GM18951 (cell line): ENCODE measurements around the gene MPP3.

Source experiments
- POLR2A ChIP-seq: IDR thresholded peaks from 4 replicates; pipeline ENCODE4 v1.6.1; 2011; ENCODE audit warnings: mild to moderate bottlenecking; ENCODE audit not compliant: insufficient read length, insufficient read depth; ENCODE audit errors: extremely low read depth
- in situ Hi-C: fragments of 300-500 bp; cut with MboI; formaldehyde crosslinking; loops from one replicate; pipeline ENCODE4 v1.12.0; 2022; ENCODE audit warnings: low sequenced_read_pairs, mixed read lengths, inconsistent platforms; ENCODE audit not compliant: unreplicated experiment

The MPP3 gene

DNA sequence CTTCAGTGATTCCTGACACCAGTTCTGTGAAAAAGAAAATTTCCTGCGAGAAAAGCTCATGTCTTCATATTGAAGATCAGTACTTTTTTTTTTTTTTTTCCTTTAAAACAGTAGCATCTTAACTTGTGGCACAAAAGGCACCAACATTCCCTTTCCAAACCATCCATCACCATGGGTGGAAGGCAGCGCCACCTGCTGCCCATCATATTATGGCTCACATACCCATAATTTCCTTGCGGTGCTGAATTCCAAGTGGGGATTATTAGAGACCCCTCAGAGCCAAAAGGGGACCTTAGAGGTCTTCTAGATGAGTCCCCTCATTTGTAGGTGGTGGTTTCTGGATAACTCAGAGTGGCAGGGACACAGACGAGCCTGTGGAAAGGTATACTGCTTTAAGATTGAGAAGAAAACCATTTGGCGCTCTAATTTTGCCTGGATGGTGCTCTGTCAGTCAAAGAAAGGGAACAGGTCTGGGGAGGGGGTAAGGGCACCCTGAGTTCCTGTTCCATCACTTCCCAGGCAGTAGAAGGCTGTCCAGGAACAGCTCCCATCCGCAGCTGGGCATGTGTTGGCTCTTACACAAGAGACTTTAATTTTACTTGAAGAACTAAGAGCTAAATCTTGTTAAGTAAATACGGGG is 66.4 kb downstream of the MPP3 start:
- in situ Hi-C loops = loop anchor here (10.0 kb wide), 1 partner anchor 192 kb away; no protein-coding TSS in a partner anchor

DNA sequence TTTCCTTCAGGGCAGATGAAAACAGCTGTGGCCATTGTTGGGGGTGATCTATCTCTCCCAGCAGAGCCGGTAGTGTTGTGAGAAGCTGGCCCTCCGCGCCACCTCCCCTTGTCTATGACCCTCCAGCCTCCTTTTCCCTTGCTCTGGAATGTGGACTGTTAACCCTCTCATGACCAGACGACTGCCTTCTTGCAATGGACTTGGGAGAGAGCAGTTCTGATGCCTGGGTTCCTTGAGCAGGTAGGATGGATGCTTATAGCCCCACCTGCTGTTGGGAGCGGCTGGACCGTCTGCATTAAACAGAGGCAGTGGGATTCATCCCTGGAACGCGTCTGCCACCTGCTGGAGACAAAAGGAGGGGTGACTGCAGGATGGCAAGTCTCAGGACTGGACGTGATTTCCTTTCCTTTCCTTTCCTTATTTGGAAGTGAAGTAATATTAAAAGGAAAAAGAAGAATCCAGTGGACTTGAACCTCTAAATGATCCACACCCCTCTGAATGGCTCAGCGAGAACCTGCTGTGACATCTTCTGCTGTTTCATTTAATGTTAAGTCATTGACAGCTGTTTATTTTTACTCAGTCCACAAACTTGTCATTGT is 72.6 kb downstream of the MPP3 start:
- in situ Hi-C loops = loop anchor here (5.0 to 10.0 kb wide), 2 partner anchors 73 to 186 kb away; no protein-coding TSS in a partner anchor
- no peak for TF ChIP-seq POLR2A

More for the DNA sequence above, 66.4 kb downstream of the MPP3 start:
- TF ChIP-seq POLR2A = no peak

DNA sequence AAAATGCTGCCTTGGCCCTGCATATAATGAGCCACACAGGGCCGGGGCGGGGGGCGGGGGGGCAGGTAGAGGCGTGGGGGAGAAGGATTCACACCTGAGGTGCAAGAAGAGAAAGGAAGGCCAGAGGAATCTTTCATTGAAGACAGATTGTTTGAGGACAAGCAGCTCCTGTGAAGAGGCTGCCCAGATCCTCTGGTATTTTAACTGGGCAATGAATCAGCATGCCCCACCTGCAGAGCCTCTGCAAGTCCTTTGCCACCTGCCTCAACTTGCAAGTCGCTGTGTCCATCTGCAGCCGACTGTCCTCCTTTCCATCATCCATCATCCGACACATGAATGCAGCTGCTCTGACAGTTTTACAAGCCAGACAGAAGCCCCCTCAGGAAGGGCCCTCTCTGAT is 73.1 kb downstream of the MPP3 start:
- in situ Hi-C loops = loop anchor here (5.0 to 10.0 kb wide), 2 partner anchors 73 to 185 kb away; no protein-coding TSS in a partner anchor
- TF ChIP-seq POLR2A = no peak

DNA sequence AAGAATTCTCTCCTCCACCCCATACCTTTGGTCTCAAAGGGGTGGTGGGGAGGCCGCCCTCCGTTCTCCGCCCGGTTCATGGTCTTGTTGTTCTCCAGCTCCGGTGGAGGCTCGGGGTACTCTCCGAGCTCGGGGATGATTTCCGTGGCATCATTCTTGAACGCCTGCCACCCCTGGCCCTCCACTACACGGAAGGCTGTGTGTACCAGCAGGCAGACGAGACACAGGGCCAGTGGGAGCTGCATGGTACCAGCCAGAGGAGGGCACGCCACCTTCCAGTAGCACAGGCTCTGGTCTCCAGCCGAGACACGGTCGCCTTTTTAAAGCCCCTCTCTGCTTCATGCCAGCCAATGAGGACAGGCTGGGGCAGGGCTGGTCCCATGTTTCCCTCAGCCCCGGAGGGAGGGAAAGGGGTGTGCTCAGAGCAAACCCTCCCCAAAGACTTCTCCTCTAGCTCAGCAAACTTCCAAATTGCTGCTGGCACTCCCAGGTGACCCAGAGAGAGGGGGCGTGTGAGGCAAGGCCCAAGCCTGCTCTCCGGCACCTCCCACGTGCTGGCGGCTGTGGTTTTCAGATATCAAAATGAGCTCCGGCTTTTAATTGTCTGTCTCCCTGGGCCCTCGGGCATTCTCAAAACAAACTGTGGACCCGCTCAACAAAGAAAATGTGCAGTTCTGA is 74.3 kb downstream of the MPP3 start, which contains the start of gene SOST:
Gene SOST, minus strand, starts transcription at position 295 of the 678 bp plus-strand sequence. Its CDS starts 50 bp downstream, at position 245.
- TF ChIP-seq POLR2A = no peak
- in situ Hi-C loops = no loop called here

DNA sequence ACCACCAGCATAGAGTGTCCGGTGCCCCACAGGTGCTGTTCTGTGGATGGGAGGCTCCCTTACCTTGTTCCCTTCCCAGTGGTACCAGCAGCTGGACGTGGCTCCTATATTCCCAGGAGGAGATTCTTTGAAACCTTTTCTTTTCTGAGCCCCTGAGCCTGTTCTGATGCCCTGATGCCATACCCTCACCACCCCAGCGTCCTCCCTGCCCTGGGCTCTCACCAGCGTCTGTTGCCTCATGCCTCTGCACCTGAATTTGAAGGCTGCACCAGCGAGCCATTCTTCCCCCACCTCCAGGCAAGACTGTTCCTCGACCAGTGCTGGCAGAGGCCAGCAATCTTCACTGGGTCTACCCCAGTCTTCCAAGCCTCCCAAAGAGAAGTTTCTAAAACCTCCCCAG is 74.9 kb downstream of the MPP3 start:
- no peak for TF ChIP-seq POLR2A
- in situ Hi-C loops = no loop called here

DNA sequence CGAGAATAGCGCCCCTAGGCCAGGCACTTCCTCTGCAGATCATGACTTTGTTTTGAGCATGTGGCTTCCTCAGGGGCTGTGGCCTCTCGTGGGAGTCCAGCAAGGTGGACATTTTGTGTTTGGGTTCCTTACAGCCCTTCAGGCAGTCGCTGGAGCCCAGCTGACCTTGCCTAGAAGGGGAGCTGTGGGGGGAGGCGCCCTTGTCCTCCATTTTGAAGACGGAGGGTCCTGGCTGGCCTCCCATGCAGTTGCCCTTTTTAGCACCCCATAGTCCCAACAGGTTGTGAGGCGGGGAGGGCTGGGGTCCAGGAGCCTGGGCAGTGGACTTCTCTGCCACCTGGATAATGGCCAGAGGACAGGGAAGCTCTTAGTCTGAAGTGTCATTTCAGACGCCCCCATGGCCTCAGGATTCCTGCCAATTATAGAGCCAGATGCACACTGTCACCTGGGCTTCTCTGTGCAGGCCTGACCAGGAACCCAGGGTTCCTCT is 75.7 kb downstream of the MPP3 start:
- in situ Hi-C loops = no loop called here
- no peak for TF ChIP-seq POLR2A

DNA sequence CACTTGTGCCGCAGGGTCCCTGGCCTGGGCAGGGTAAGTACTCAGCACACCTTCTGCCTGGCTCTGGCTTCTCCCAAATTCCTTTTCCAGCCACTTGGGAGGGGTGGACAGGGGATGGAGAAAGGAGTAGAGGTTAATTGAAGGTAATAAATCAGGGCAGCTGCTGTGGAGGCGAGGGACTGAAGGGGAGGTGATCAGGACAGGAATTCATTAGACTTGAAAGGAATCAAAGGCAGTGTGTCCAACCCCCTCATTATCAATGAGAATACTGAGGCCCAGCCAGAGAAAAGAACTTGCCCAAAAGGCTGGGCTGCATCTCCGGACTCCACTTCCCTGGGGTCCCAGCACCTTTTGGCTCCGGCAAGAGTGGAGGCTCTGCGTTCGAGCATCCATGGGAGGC is 76.7 kb downstream of the MPP3 start:
- no peak for TF ChIP-seq POLR2A
- in situ Hi-C loops = no loop called here

DNA sequence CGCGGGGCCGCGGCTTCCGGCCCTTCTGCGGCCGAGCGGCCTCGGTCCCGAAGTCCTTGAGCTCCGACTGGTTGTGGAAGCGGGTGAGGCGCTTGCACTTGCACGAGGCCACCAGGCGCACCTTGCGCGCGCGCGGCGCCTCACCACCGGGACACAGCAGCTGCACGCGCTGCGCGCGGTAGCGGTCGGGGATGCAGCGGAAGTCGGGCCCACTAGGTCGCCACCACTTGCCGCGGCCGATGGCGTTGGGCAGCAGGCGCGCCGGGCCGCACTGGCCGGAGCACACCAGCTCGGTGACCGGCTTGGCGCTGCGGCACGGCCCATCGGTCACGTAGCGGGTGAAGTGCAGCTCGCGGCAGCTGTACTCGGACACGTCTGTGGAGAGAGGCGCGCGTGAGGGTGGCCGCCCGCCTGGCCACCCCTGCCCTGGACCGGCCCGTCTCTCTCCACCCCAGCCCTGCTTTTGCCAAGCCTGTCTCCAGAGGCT is 77.5 kb downstream of the MPP3 start:
- no peak for TF ChIP-seq POLR2A
- in situ Hi-C loops = no loop called here

DNA sequence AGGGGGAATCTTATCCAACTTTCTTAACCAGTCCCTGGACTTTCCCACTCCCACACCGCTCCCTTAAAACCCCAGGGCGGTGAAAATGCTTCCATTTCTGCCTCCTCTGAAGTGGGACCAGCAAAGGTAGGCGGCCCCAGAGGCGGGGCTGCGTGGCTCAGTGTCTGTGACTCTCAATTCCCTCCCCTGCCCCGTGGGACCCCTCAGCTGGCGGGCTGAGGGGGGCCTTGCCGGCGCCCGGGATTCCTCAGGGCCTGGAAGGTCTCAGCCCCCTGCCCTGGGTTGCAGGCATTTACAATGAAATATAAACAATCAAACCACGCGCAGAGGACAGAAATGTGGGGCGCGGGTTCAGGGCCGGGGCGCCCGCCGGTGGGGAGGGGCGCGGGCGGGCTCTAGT is 78.0 kb downstream of the MPP3 start:
- TF ChIP-seq POLR2A = no peak
- in situ Hi-C loops = no loop called here

DNA sequence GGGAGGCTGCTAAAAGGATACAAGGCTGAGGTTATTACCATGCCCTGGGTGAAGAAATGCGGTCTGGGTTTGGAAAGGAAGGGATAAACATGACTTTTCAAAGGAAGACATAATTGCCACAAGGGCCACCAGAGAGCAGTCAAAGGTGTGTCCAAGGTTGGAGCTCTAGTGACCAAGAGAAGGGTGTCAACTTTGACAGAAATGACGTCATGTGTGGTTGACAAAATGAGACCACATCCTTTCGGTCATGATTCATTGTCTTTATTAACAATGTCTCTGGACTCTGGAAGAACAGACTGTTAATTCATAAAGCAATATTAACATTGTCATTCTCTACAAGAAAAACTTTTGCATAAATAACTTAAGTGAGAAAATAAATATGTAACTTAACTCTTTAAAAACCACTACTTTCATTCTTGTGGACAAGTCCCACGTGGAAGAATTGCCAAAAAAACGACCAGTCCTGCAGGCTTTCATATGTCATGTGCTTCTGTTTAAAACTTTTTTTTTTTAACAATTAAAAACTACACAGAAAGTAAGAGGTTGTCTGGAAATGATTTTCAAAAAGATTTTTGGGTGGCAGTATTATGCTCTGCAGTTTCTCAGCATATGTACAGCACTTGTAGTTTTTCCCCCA is 79.3 kb downstream of the MPP3 start:
- TF ChIP-seq POLR2A = no peak
- in situ Hi-C loops = no loop called here
